Chondrocyte (in vitro differentiated cells): ENCODE results near the gene TMEM139. TPM values are rescaled to one million over a fixed set of nuclear protein-coding genes. Genes with fewer than 3 reads are reported as not detected.

Source experiments
- DNase-seq: peaks from one replicate; pipeline ENCODE4 v3.0.0; 2021; ENCODE audit warnings: mixed read lengths, low spot score
- H3K27ac Mint-ChIP-seq: one replicate; pipeline ENCODE4 v1.8.0; 2021; ENCODE audit warnings: mild to moderate bottlenecking, moderate library complexity, mixed read lengths; ENCODE audit not compliant: unreplicated experiment
- H3K27me3 Mint-ChIP-seq: 2 replicates; pipeline ENCODE4 v1.8.0; 2021; ENCODE audit warnings: low read depth, mixed read lengths
- H3K36me3 Mint-ChIP-seq: 2 replicates; pipeline ENCODE4 v1.8.0; 2021; ENCODE audit warnings: low read depth, mixed read lengths
- H3K4me1 Mint-ChIP-seq: 2 replicates; pipeline ENCODE4 v1.8.0; 2021; ENCODE audit warnings: low read depth, mild to moderate bottlenecking, mixed read lengths
- H3K4me3 Mint-ChIP-seq: one replicate; pipeline ENCODE4 v1.8.0; 2021; ENCODE audit warnings: mild to moderate bottlenecking, moderate library complexity, mixed read lengths; ENCODE audit not compliant: unreplicated experiment
- H3K9me3 Mint-ChIP-seq: 2 replicates; pipeline ENCODE4 v1.8.0; 2021; ENCODE audit warnings: low read depth, mixed read lengths
- CTCF ChIP-seq: fragments of 200-600 bp; sonication (generic); IDR thresholded peaks from 2 replicates; pipeline ENCODE4 v1.5.0; 2021; ENCODE audit warnings: antibody characterized with exemption, mild to moderate bottlenecking, moderate library complexity
- total RNA-seq: library from RNA; stranded (reverse); gene quantifications from 3 replicates; pipeline ENCODE4 v1.2.1, GENCODE V29; 2021

TMEM139 gene
- total RNA-seq, 1 donor from 2014 or later = not detected

- Mint-ChIP-seq H3K4me3 (no peak overlapping the region), H3K27ac (no peak overlapping the region), H3K9me3 (no peaks in the 10 kb centered on the region), H3K4me1 (peaks cover 24% of the 10 kb centered on the region), H3K27me3 (no peaks in the 10 kb centered on the region), H3K36me3 (peaks cover 47% of the 10 kb centered on the region)
- peak; percentile 72 for TF ChIP-seq CTCF
- no peak for DNase-seq
Measured at GRCh38 chr7:143299840-143300239, 15.1 kb downstream of the TMEM139 start.

GRCh38 chr7:143300959-143301935, 16.5 kb downstream of the TMEM139 start:
- peaks cover 53% of the 10 kb centered on the region for H3K36me3 Mint-ChIP-seq
- no peak overlapping the region for H3K4me3 Mint-ChIP-seq
- H3K27me3 Mint-ChIP-seq = no peaks in the 10 kb centered on the region
- TF ChIP-seq CTCF = no peak
- no peak overlapping the region for H3K27ac Mint-ChIP-seq
- H3K4me1 Mint-ChIP-seq = peaks cover 13% of the 10 kb centered on the region
- H3K9me3 Mint-ChIP-seq = no peaks in the 10 kb centered on the region
- DNase-seq = no peak

- Mint-ChIP-seq H3K27ac (no peak overlapping the region), H3K9me3 (no peaks in the 10 kb centered on the region), H3K36me3 (peaks cover 69% of the 10 kb centered on the region), H3K4me3 (no peak overlapping the region), H3K4me1 (peaks cover 3% of the 10 kb centered on the region), H3K27me3 (no peaks in the 10 kb centered on the region)
- no peak for TF ChIP-seq CTCF
- no peak for DNase-seq
Measured at GRCh38 chr7:143303733-143304132, 19.0 kb downstream of the TMEM139 start.

GRCh38 chr7:143304938-143305337, 20.2 kb downstream of the TMEM139 start:
- no peak for DNase-seq

More at GRCh38 chr7:143304938-143305337, 20.2 kb downstream of the TMEM139 start:
- no peak for TF ChIP-seq CTCF
- Mint-ChIP-seq H3K36me3 (peaks cover 63% of the 10 kb centered on the region), H3K9me3 (no peaks in the 10 kb centered on the region), H3K4me1 (no peaks in the 10 kb centered on the region), H3K4me3 (no peak overlapping the region), H3K27me3 (no peaks in the 10 kb centered on the region), H3K27ac (no peak overlapping the region)
